Uterus (tissue), 4 donors: ENCODE measurements around the gene XYLT1. TPM values are rescaled to one million over a fixed set of nuclear protein-coding genes. Genes with fewer than 3 reads are reported as not detected.

Experiments
- DNase-seq, 2 donors: peaks; one replicate each; pipeline ENCODE4 v3.0.0-alpha.2; 2019 to 2020
- H3K27ac ChIP-seq, 2 donors: fragments of 200-600 bp; sonication (generic); 1 replicate in 1 of 2; 2 replicates in 1 of 2; pipeline ENCODE4 v1.5.1; 2016 to 2018
- H3K27me3 ChIP-seq, 2 donors: fragments of 200-600 bp; sonication (generic); one replicate each; pipeline ENCODE4 v1.5.1; 2018 to 2019; ENCODE audit warnings: control low read depth in 1 of 2
- H3K36me3 ChIP-seq, 2 donors: fragments of 200-600 bp; sonication (generic); one replicate each; pipeline ENCODE4 v1.5.1; 2019; ENCODE audit warnings: control low read depth in 1 of 2
- H3K4me1 ChIP-seq, 2 donors: fragments of 200-600 bp; sonication (generic); one replicate each; pipeline ENCODE4 v1.5.1; 2018 to 2019; ENCODE audit warnings: control low read depth in 1 of 2
- H3K4me3 ChIP-seq, 2 donors: fragments of 200-600 bp; sonication (generic); 1 replicate in 1 of 2; 2 replicates in 1 of 2; pipeline ENCODE4 v1.5.1; 2018 to 2019; ENCODE audit warnings: mild to moderate bottlenecking in 1 of 2
- H3K9me3 ChIP-seq, 2 donors: fragments of 200-600 bp; sonication (generic); one replicate each; pipeline ENCODE4 v1.5.1; 2019; ENCODE audit warnings: control low read depth in 1 of 2
- CTCF ChIP-seq, 4 experiments: fragments of 200-600 bp in 2 of 4; fragments of 450-650 bp in 2 of 4; sonication (generic) in 2 of 4; IDR thresholded peaks; one replicate each; pipeline ENCODE4 v1.5.1; 2016 to 2019; ENCODE audit warnings: antibody characterized with exemption in 4 of 4, mild to moderate bottlenecking in 2 of 4, moderate library complexity in 1 of 4
- POLR2A ChIP-seq, 2 donors: fragments of 450-650 bp; IDR thresholded peaks; one replicate each; pipeline ENCODE4 v1.6.1; 2016; ENCODE audit warnings: antibody characterized with exemption in 2 of 2, mild to moderate bottlenecking in 1 of 2, moderate library complexity in 1 of 2
- intact Hi-C: fragments of 100-400 bp; cut with DNase I; formaldehyde crosslinking; loops from one replicate; pipeline ENCODE4 v1.15.1; 2023; ENCODE audit warnings: low total_unique reads
- total RNA-seq, 4 donors: library from RNA; depleted of rRNA in 3 of 4; stranded (reverse); fragments of >200 nt in 3 of 4; gene quantifications; one replicate each; pipeline versions ENCODE4 v1.1.0 to v1.2.4, GENCODE V29; 2014 to 2023
- donor health status: DM: yes; HTN: yes; CAD: no.

Gene XYLT1
- total RNA-seq, 4 donors from 2014 or later = 1.5 to 42.2 (median 15.7) TPM

- Histone ChIP-seq H3K36me3 (no peaks in the 10 kb centered on the region), H3K27ac (no peak overlapping the region), H3K9me3 (no peaks in the 10 kb centered on the region), H3K4me3 (no peak overlapping the region), H3K27me3 (no peaks in the 10 kb centered on the region), H3K4me1 (no peaks in the 10 kb centered on the region)
- intact Hi-C loops = no loop called here
- no peak for TF ChIP-seq CTCF (IDR thresholded peaks at IDR 0.05)
- no peak for DNase-seq
Measured at GRCh38 chr16:17215936-17216335, 254.8 kb downstream of the XYLT1 start.

- Histone ChIP-seq H3K27ac (no peak overlapping the region), H3K4me1 (no peaks in the 10 kb centered on the region), H3K9me3 (no peaks in the 10 kb centered on the region), H3K36me3 (no peaks in the 10 kb centered on the region), H3K27me3 (no peaks in the 10 kb centered on the region), H3K4me3 (no peak overlapping the region)
- no peak for TF ChIP-seq POLR2A (IDR thresholded peaks at IDR 0.05)
- no peak for TF ChIP-seq CTCF (IDR thresholded peaks at IDR 0.05)
- intact Hi-C loops = no loop called here
- no peak for DNase-seq
Measured at GRCh38 chr16:17215306-17215705, 255.5 kb downstream of the XYLT1 start.

GRCh38 chr16:17213974-17214373 is 256.8 kb downstream of the XYLT1 start:
- Histone ChIP-seq H3K4me3 (no peak overlapping the region), H3K4me1 (no peaks in the 10 kb centered on the region), H3K27ac (no peak overlapping the region), H3K27me3 (no peaks in the 10 kb centered on the region), H3K36me3 (no peaks in the 10 kb centered on the region), H3K9me3 (no peaks in the 10 kb centered on the region)
- no peak for TF ChIP-seq CTCF (IDR thresholded peaks at IDR 0.05)
- TF ChIP-seq POLR2A (IDR thresholded peaks at IDR 0.05) = no peak
- intact Hi-C loops = no loop called here
- DNase-seq = no peak

GRCh38 chr16:17213025-17213424 is 257.7 kb downstream of the XYLT1 start:
- Histone ChIP-seq H3K4me3 (no peak overlapping the region), H3K4me1 (no peaks in the 10 kb centered on the region), H3K36me3 (no peaks in the 10 kb centered on the region), H3K27me3 (no peaks in the 10 kb centered on the region), H3K9me3 (no peaks in the 10 kb centered on the region), H3K27ac (no peak overlapping the region)
- TF ChIP-seq POLR2A (IDR thresholded peaks at IDR 0.05) (no peak), CTCF (IDR thresholded peaks at IDR 0.05) (no peak)
- no peak for DNase-seq
- intact Hi-C loops = no loop called here

- Histone ChIP-seq H3K4me1 (no peaks in the 10 kb centered on the region), H3K9me3 (no peaks in the 10 kb centered on the region), H3K27ac (no peak overlapping the region), H3K4me3 (no peak overlapping the region), H3K27me3 (no peaks in the 10 kb centered on the region), H3K36me3 (no peaks in the 10 kb centered on the region)
- TF ChIP-seq CTCF (IDR thresholded peaks at IDR 0.05) (no peak), POLR2A (IDR thresholded peaks at IDR 0.05) (no peak)
- intact Hi-C loops = no loop called here
- DNase-seq = no peak
Measured at GRCh38 chr16:17212606-17213005, 258.2 kb downstream of the XYLT1 start.
